K562 (cell line): ENCODE measurements around the gene DNAI1. TPM values are rescaled to one million over a fixed set of nuclear protein-coding genes. Genes with fewer than 3 reads are reported as not detected.

ENCODE experiments used
- ATAC-seq: fragments of 200-7000 bp; cut with Tn5 transposase; 3 replicates; pipeline ENCODE4 v1.9.1; 2020; ENCODE audit warnings: moderate library complexity
- BruUV-seq: library from RNA; stranded (reverse); fragments of 400-500 nt; replicated peaks from 2 replicates; lab custom pipeline; 2021; lab: Mats Ljungman, UMichigan
- CTCF ChIA-PET: fragments of 300-600 bp; formaldehyde crosslinking; extraction: SDS; loops from one replicate; lab custom pipeline; 2021; ENCODE audit warnings: low intra/inter-chr PET ratio; lab: Yijun Ruan, JAX
- POLR2A ChIA-PET: fragments of 300-600, 350-650 bp; sonication (Branson Sonifier 250); formaldehyde crosslinking; extraction: SDS; loops from one replicate; lab custom pipeline; 2021; ENCODE audit warnings: antibody characterized with exemption, inconsistent platforms; lab: Yijun Ruan, JAX
- DNase-seq, 4 experiments: peaks; one replicate each; pipeline versions ENCODE4 v3.0.0 to v3.0.0-alpha.2; 2011 to 2018; ENCODE audit warnings: low spot score in 3 of 4, mixed read lengths in 3 of 4; ENCODE audit errors: extremely low read depth in 1 of 4
- FAIRE-seq: peaks from 2 replicates; lab custom pipeline; 2011; peaks lifted over from hg19 to GRCh38; lab: Jason Lieb, UNC
- H2AFZ ChIP-seq: 2 replicates; pipeline ENCODE4 v1.6.0; 2011; ENCODE audit warnings: low read depth, low read length, control low read depth, inconsistent platforms
- H3K27ac ChIP-seq: fragments of 200-600 bp; 3 replicates; pipeline ENCODE4 v1.8.0; 2011; ENCODE audit warnings: low read depth, mild to moderate bottlenecking, control low read depth, inconsistent platforms, low read length, moderate library complexity, mixed read lengths; ENCODE audit errors: extremely low read depth
- H3K27me3 ChIP-seq, 2 experiments: fragments of 300-600 bp in 1 of 2; 2 replicates in 1 of 2; 3 replicates in 1 of 2; pipeline versions ENCODE4 v1.6.0 to v1.8.0; 2011; ENCODE audit warnings: inconsistent platforms in 2 of 2, low read length in 2 of 2, mild to moderate bottlenecking in 1 of 2, mixed read lengths in 1 of 2, moderate library complexity in 1 of 2; ENCODE audit not compliant: control insufficient read depth in 2 of 2, insufficient read depth in 2 of 2
- H3K36me3 ChIP-seq: fragments of 300-600 bp; 3 replicates; pipeline ENCODE4 v1.8.0; 2011; ENCODE audit warnings: mild to moderate bottlenecking, low read length, inconsistent platforms; ENCODE audit not compliant: control insufficient read depth, insufficient read depth
- H3K4me1 ChIP-seq, 2 experiments: fragments of 200-600 bp in 1 of 2; replicated peaks in 1 of 2; 2 replicates in 1 of 2; 3 replicates in 1 of 2; pipeline versions ENCODE4 v1.5.1 to v1.8.0; 2011; ENCODE audit warnings: inconsistent platforms in 2 of 2, low read length in 2 of 2, mild to moderate bottlenecking in 1 of 2, mixed read lengths in 1 of 2, moderate library complexity in 1 of 2; ENCODE audit not compliant: control insufficient read depth in 2 of 2, insufficient read depth in 2 of 2
- H3K4me2 ChIP-seq: 2 replicates; pipeline ENCODE4 v1.6.1; 2011; ENCODE audit warnings: low read length, control low read depth, inconsistent platforms, mixed read lengths; ENCODE audit not compliant: insufficient read depth
- H3K4me3 ChIP-seq: fragments of 200-600 bp; sonication (generic), shearing (Covaris generic); 2 replicates; pipeline ENCODE4 v1.5.1; 2016; ENCODE audit warnings: control low read depth, inconsistent platforms
- H3K79me2 ChIP-seq: fragments of 200-600 bp; 3 replicates; pipeline ENCODE4 v1.8.0; 2011; ENCODE audit warnings: low read length, inconsistent platforms; ENCODE audit not compliant: control insufficient read depth, insufficient read depth
- H3K9ac ChIP-seq, 2 experiments: 2 replicates each; pipeline versions ENCODE4 v1.6.0 to v1.6.1; 2011; ENCODE audit warnings: low read depth in 2 of 2, low read length in 2 of 2, control low read depth in 1 of 2, inconsistent platforms in 1 of 2, mild to moderate bottlenecking in 1 of 2, mixed read lengths in 1 of 2; ENCODE audit not compliant: insufficient read depth in 1 of 2
- H3K9me1 ChIP-seq: one replicate; pipeline ENCODE4 v1.6.0; 2011; ENCODE audit warnings: inconsistent platforms, mild to moderate bottlenecking, low read length, moderate library complexity; ENCODE audit not compliant: control insufficient read depth, insufficient read depth
- H3K9me3 ChIP-seq: replicated peaks from 2 replicates; pipeline ENCODE4 v1.5.1; 2011; ENCODE audit warnings: low read depth, low read length, inconsistent platforms; ENCODE audit not compliant: control insufficient read depth, insufficient read depth
- H4K20me1 ChIP-seq: replicated peaks from 2 replicates; pipeline ENCODE4 v1.6.1; 2011; ENCODE audit warnings: low read length, inconsistent platforms, mixed read lengths; ENCODE audit not compliant: control insufficient read depth, insufficient read depth
- ATF1 ChIP-seq, 2 experiments: fragments of 450-650 bp in 1 of 2; IDR thresholded peaks; 2 replicates each; pipeline ENCODE4 v1.6.1; 2016; ENCODE audit warnings: missing compliant biosample characterization in 1 of 2, missing genetic modification characterization in 1 of 2
- CREM ChIP-seq: IDR thresholded peaks from 2 replicates; pipeline ENCODE4 v1.6.1; 2014; ENCODE audit warnings: antibody characterized with exemption, low read depth
- CTCF ChIP-seq, 3 experiments: IDR thresholded peaks in 2 of 3; conservative IDR thresholded peaks in 1 of 3; 2 replicates each; pipeline ENCODE4 v1.5.1; 2011 to 2012; ENCODE audit warnings: low read length in 3 of 3, mild to moderate bottlenecking in 3 of 3, control low read depth in 2 of 3, improper control_type of control experiment in 1 of 3, inconsistent platforms in 1 of 3, low read depth in 1 of 3, mixed read lengths in 1 of 3, moderate library complexity in 1 of 3; ENCODE audit not compliant: insufficient read depth in 2 of 3
- DNMT1 ChIP-seq: fragments of 450-650 bp; IDR thresholded peaks from 2 replicates; pipeline ENCODE4 v1.6.1; 2016; ENCODE audit warnings: antibody characterized with exemption, mild to moderate bottlenecking
- GTF2B ChIP-seq: IDR thresholded peaks from 2 replicates; pipeline ENCODE4 v1.6.1; 2011; ENCODE audit not compliant: insufficient read length; ENCODE audit errors: extremely low read depth
- MYBL2 ChIP-seq, 2 experiments: fragments of 450-650 bp in 1 of 2; sonication (generic) in 1 of 2; formaldehyde crosslinking in 1 of 2; IDR thresholded peaks; 2 replicates each; pipeline versions ENCODE4 v1.6.1 to v1.8.1; 2017 to 2022; ENCODE audit warnings: borderline replicate concordance in 1 of 2, inconsistent platforms in 1 of 2, low read depth in 1 of 2, mild to moderate bottlenecking in 1 of 2, missing genetic modification reagents in 1 of 2, moderate library complexity in 1 of 2
- NR2C1 ChIP-seq, 2 experiments: fragments of 450-650 bp; IDR thresholded peaks; 2 replicates each; pipeline ENCODE4 v1.6.1; 2017; ENCODE audit warnings: mild to moderate bottlenecking in 2 of 2, antibody characterized with exemption in 1 of 2, inconsistent platforms in 1 of 2, missing compliant biosample characterization in 1 of 2, missing genetic modification characterization in 1 of 2
- NRF1 ChIP-seq, 2 experiments: fragments of 450-650 bp; IDR thresholded peaks in 1 of 2; conservative IDR thresholded peaks in 1 of 2; 2 replicates each; pipeline ENCODE4 v1.6.1; 2014; ENCODE audit warnings: mild to moderate bottlenecking in 2 of 2
- NUFIP1 ChIP-seq: fragments of 450-650 bp; IDR thresholded peaks from 2 replicates; pipeline ENCODE4 v1.6.1; 2018; ENCODE audit not compliant: partially characterized antibody
- PHF8 ChIP-seq: fragments of 200-600 bp; sonication (generic); IDR thresholded peaks from 2 replicates; pipeline ENCODE4 v1.6.1; 2012; ENCODE audit warnings: mixed run types, mild to moderate bottlenecking, inconsistent platforms, low read length, moderate library complexity, borderline replicate concordance
- POLR2B ChIP-seq: fragments of 450-650 bp; IDR thresholded peaks from 2 replicates; pipeline ENCODE4 v1.6.1; 2018; ENCODE audit warnings: low read depth; ENCODE audit not compliant: partially characterized antibody
- RNF2 ChIP-seq: sonication (generic); IDR thresholded peaks from 2 replicates; pipeline ENCODE4 v1.6.1; 2016
- SRF ChIP-seq, 2 experiments: fragments of 250-450, 450-650 bp in 1 of 2; sonication (Bioruptor Pico) in 1 of 2; sonication (generic) in 1 of 2; formaldehyde crosslinking; IDR thresholded peaks; 2 replicates each; pipeline versions ENCODE4 v1.5.0 to v1.5.1; 2020 to 2022; ENCODE audit warnings: mild to moderate bottlenecking in 1 of 2, missing genetic modification reagents in 1 of 2
- ZFP91 ChIP-seq: sonication (generic); formaldehyde crosslinking; IDR thresholded peaks from 2 replicates; pipeline ENCODE4 v1.8.0; 2022; ENCODE audit warnings: mild to moderate bottlenecking, missing genetic modification reagents
- ZNF324 ChIP-seq: fragments of 250-450 bp; sonication (Bioruptor Pico); IDR thresholded peaks from 2 replicates; pipeline ENCODE4 v1.4.0; 2020; ENCODE audit warnings: mild to moderate bottlenecking
- ZNF668 ChIP-seq: fragments of 250-450 bp; sonication (Bioruptor Pico); IDR thresholded peaks from 2 replicates; pipeline ENCODE4 v1.8.0; 2022; ENCODE audit warnings: mild to moderate bottlenecking, inconsistent platforms
- whole genome bisulfite sequencing: fragments of 100-300 bp; shearing (Covaris generic); methylation state at CpG from one replicate; pipeline ENCODE4 v1.1.6; 2016; ENCODE audit warnings: low coverage, mixed read lengths; ENCODE audit not compliant: insufficient coverage; ENCODE audit errors: missing lambda C conversion rate; 5-methylcytosine and 5-hydroxymethylcytosine counted together
- in situ Hi-C: fragments of 300-500 bp; cut with MboI; formaldehyde crosslinking; loops from 4 replicates; pipeline ENCODE4 v1.15.0; 2018; ENCODE audit warnings: inconsistent platforms, mixed read lengths
- intact Hi-C: fragments of 100-400 bp; cut with micrococcal nuclease; formaldehyde crosslinking; loops from 2 replicates; pipeline ENCODE4 v1.14.2; 2022
- polyA plus RNA-seq, 8 experiments: library from polyadenylated mRNA; depleted of rRNA in 4 of 8; stranded (reverse) in 5 of 8; unstranded in 3 of 8; fragments of >200 nt; fragmentation: Nextera tagmentation in 2 of 8; fragmentation: Illumina TruSeq in 1 of 8; extraction: Ambion mirVana in 2 of 8; extraction: Trizol in 1 of 8; gene quantifications; 2 replicates each; pipeline versions ENCODE4 v1.2.1 to v1.2.3, GENCODE V29; 2011 to 2014; ENCODE audit warnings: inconsistent platforms in 1 of 8, missing spikeins in 1 of 8
- total RNA-seq, 7 experiments: library from RNA; depleted of rRNA in 6 of 7; stranded (reverse); fragments of >200 nt in 6 of 7; fragmentation: Illumina TruSeq in 2 of 7; extraction: Trizol in 2 of 7; gene quantifications; 2 replicates each; pipeline versions ENCODE4 v1.2.1 to v1.2.3, GENCODE V29; 2011 to 2021; ENCODE audit warnings: low replicate concordance in 1 of 7

Gene DNAI1
- total and polyA plus RNA-seq, 9 of the 15 experiments (the other 6 are each of a cell fraction or from before 2014, with no cell fraction given) = 0.01 to 0.17 (median 0.04) TPM; not detected in 6

GRCh38 chr9:34547960-34548611 lies 89.5 kb downstream of the DNAI1 start:
- Histone ChIP-seq H3K9ac (no peak overlapping the region), H3K4me1 (no peaks in the 10 kb centered on the region), H3K27me3 (peaks cover 0 to 22% of the 10 kb centered on the region in 2 experiments; a peak in 2 of 5 replicates), H3K9me1 (no peaks in the 10 kb centered on the region), H3K79me2 (no peaks in the 10 kb centered on the region), H3K36me3 (no peaks in the 10 kb centered on the region), H4K20me1 (peaks cover 9% of the 10 kb centered on the region; the same call in 1 of the 2 replicates), H3K27ac (no peak overlapping the region), H3K9me3 (no peaks in the 10 kb centered on the region), H3K4me2 (no peak overlapping the region), H3K4me3 (no peak overlapping the region), H2AFZ (no peak overlapping the region)
- in situ Hi-C loops = no loop called here
- ATAC-seq = peak; percentile 88
- intact Hi-C loops = loop anchor here (1.0 kb wide), 3 partner anchors 43 to 111 kb away; no protein-coding TSS in a partner anchor
- 0% methylated on average over 11 of the region's 13 CpGs for WGBS
- no peak for FAIRE-seq
- DNase-seq = peak; percentile 49 to 57 (median 55)
- BruUV-seq = no TSS peak
- CTCF ChIA-PET = interaction anchor here (1.6 to 2.3 kb wide), 2 partner anchors 44 to 86 kb away, joined by 8 to 11 read pairs; no protein-coding TSS in a partner anchor
- POLR2A ChIA-PET = interaction anchor here (0.6 to 0.7 kb wide), 5 partner anchors 27 to 105 kb away, joined by 3 to 4 read pairs (median 3); no protein-coding TSS in a partner anchor
- TF ChIP-seq ZNF668 (no peak), NR2C1 (IDR thresholded peaks at IDR 0.05) (no peak), NR2C1 (tag; IDR thresholded peaks at IDR 0.05) (no peak), DNMT1 (no peak), NRF1 (conservative IDR thresholded peaks at IDR 0.05 in 1 of 2, IDR thresholded peaks at IDR 0.05 in 1 of 2) (no peak), ZNF324 (CRISPR knock-in tag) (no peak), PHF8 (no peak), ZFP91 (CRISPR knock-in tag) (no peak), RNF2 (no peak), MYBL2 (IDR thresholded peaks at IDR 0.05; ENCODE audit: low read depth) (no peak), MYBL2 (CRISPR knock-in tag; IDR thresholded peaks at IDR 0.05; ENCODE audit: borderline replicate concordance) (no peak), CTCF (IDR thresholded peaks at IDR 0.05 in 2 of 3, conservative IDR thresholded peaks at IDR 0.05 in 1 of 3; ENCODE audit: insufficient read depth in 2 of 3, low read depth in 1 of 3, low read length in 3 of 3) (peak; percentile 71 to 79 (median 76)), GTF2B (no peak), NUFIP1 (no peak), SRF (CRISPR knock-in tag; IDR thresholded peaks at IDR 0.05) (no peak), ATF1 (CRISPR knock-in tag; IDR thresholded peaks at IDR 0.05) (no peak), ATF1 (tag; IDR thresholded peaks at IDR 0.05) (no peak), POLR2B (no peak), CREM (no peak)
